ENCODE data around the gene GFPT2. TPM values are rescaled to one million over a fixed set of nuclear protein-coding genes. Genes with fewer than 3 reads are reported as not detected.

The GFPT2 gene
- total and polyA plus RNA-seq, 4 donors, result 10.0 to 29.1 (median 16.1) TPM

GRCh38 chr5:180345781-180346180, 7.4 kb downstream of the GFPT2 start:
- Histone ChIP-seq H3K27me3 (ENCODE audit: control insufficient read depth, insufficient read depth, low read length) (peaks cover 3% of the 10 kb centered on the region), H3K9me3 (ENCODE audit: control insufficient read depth, insufficient read depth, low read length) (no peaks in the 10 kb centered on the region), H3K4me1 (ENCODE audit: control insufficient read depth, insufficient read depth, low read length) (peaks cover 53% of the 10 kb centered on the region), H3K4me3 (ENCODE audit: low read depth, low read length) (no peak overlapping the region), H3K36me3 (ENCODE audit: control insufficient read depth, insufficient read depth, low read length) (peaks cover 14% of the 10 kb centered on the region), H3K27ac (ENCODE audit: low read depth, low read length) (no peak overlapping the region)
- DNase-seq (ENCODE audit: low read depth in 4 of 6, low spot score in 6 of 6), result no peak
- WGBS (ENCODE audit: insufficient coverage), result 89% methylated on average over 7 of the region's 8 CpGs

DNA sequence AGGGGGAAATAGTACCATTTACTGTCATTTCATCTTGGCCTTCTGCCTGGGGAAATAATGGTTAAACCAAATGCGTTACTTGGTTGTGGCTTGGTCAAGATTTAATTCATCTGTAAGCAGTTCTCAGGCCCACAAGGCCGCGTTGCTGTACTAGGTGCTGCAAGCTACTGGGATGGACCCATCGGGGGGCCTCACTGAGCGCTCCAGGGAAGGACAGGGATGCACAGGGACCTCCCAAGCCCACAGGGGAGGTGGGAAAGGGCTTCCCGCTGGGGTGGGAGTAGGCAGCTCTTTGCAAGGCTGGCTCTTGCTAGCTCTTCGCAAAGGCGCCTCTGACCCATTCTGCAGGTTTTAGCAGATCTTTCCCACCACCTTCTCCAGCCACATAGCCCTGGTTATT, 8.0 kb downstream of the GFPT2 start:
- Histone ChIP-seq H3K4me3 (ENCODE audit: low read depth, low read length) (no peak overlapping the region), H3K9me3 (ENCODE audit: control insufficient read depth, insufficient read depth, low read length) (no peaks in the 10 kb centered on the region), H3K27ac (ENCODE audit: low read depth, low read length) (no peak overlapping the region), H3K27me3 (ENCODE audit: control insufficient read depth, insufficient read depth, low read length) (peaks cover 3% of the 10 kb centered on the region), H3K4me1 (ENCODE audit: control insufficient read depth, insufficient read depth, low read length) (peaks cover 49% of the 10 kb centered on the region), H3K36me3 (ENCODE audit: control insufficient read depth, insufficient read depth, low read length) (peaks cover 14% of the 10 kb centered on the region)
- no peak for DNase-seq (ENCODE audit: low read depth in 4 of 6, low spot score in 6 of 6)
- WGBS (ENCODE audit: insufficient coverage), result 85% methylated on average over 7 of the region's 8 CpGs

GRCh38 chr5:180344696-180344999, 8.5 kb downstream of the GFPT2 start:
- no peak overlapping the region for H3K4me3 ChIP-seq (ENCODE audit: low read depth, low read length)
- peaks cover 3% of the 10 kb centered on the region for H3K27me3 ChIP-seq (ENCODE audit: control insufficient read depth, insufficient read depth, low read length)
- H3K36me3 ChIP-seq (ENCODE audit: control insufficient read depth, insufficient read depth, low read length), result peaks cover 11% of the 10 kb centered on the region
- no peak overlapping the region for H3K27ac ChIP-seq (ENCODE audit: low read depth, low read length)
- DNase-seq (ENCODE audit: low read depth in 4 of 6, low spot score in 6 of 6), result no peak
- H3K4me1 ChIP-seq (ENCODE audit: control insufficient read depth, insufficient read depth, low read length), result peaks cover 45% of the 10 kb centered on the region
- WGBS (ENCODE audit: insufficient coverage), result 87% methylated on average over 7 of the region's 7 CpGs
- no peaks in the 10 kb centered on the region for H3K9me3 ChIP-seq (ENCODE audit: control insufficient read depth, insufficient read depth, low read length)

DNA sequence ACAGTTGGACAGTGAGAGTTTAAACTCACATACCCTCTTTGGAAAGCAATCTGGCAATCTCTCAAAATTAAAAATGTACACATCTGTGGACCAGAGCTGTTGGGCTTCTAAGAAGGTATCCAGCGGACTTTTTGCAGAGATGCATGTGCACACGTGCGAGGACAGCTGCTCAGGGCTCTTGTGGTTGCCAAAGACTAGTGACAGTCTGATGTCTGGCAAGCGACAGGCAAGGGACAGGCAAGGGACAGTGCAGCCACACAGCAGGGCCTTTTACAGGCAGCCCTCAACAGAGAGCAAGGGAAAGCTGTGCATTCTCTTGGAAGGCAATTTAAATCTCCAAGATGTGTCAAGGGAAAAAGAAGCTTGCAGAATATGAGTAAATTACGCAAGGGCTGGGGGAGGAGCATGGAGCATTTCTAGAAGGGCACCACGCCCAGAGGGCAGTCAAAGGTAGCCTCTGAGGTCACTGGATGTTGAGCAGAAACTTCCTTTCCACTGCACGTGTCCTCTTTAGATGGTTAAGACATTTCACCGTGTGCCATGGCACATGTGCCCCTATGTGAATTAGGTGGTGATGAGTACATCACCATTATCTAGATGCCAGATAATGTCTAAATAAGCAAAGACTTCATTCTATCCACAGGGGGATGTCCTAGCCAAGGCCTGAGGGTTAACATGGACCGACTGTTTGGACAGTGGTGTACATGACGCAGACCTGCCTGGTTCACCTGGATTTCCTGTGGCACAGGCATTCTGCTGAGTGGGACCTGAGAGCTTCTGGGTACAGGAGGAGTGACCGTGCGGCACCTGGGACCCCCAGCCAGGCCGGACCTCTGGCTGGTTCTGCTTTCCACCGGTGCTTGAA, 9.1 kb downstream of the GFPT2 start:
- Histone ChIP-seq H3K27me3 (ENCODE audit: control insufficient read depth, insufficient read depth, low read length) (peaks cover 5% of the 10 kb centered on the region), H3K36me3 (ENCODE audit: control insufficient read depth, insufficient read depth, low read length) (peaks cover 11% of the 10 kb centered on the region), H3K4me1 (ENCODE audit: control insufficient read depth, insufficient read depth, low read length) (peaks cover 45% of the 10 kb centered on the region), H3K4me3 (ENCODE audit: low read depth, low read length) (no peak overlapping the region), H3K9me3 (ENCODE audit: control insufficient read depth, insufficient read depth, low read length) (no peaks in the 10 kb centered on the region), H3K27ac (ENCODE audit: low read depth, low read length) (no peak overlapping the region)
- WGBS (ENCODE audit: insufficient coverage), result 60% methylated on average over 12 of the region's 14 CpGs
- peak in 2 of 6 donors; percentile 75 to 80 for DNase-seq (ENCODE audit: low read depth in 4 of 6, low spot score in 6 of 6)

DNA sequence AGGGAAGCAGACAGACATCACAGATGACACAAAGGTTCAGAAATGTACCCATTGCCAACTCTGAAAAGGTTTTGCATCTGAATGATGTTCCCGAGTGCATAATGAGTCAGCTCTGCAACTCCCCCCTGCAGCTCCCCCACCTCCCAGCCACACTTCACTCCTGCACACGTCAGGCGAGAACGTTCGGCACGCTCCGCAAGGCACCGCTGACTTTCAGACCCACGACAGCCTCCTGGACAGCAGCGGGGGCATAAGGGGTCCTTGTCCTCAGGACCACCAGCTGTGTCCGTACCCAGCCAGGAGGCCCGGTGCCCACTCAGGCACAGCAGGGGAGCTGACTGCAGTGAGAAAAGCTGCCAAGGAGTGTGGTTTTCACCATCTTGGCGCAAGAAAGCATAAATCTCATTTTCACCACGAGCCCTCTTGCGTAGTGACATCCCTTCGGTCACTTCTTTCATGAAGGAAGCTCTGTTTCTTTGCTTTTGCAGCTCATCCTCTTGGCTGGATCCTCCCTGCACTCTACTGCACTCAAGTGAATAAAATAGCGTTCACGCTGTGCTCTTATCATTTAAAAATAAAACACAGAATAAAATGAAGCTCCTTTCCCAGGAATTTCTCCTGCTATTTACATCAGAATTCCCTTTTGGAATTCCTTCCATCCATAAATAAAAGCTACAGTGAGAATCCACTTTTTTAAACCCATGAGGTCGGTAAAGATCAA, 9.9 kb downstream of the GFPT2 start:
- peaks cover 14% of the 10 kb centered on the region for H3K36me3 ChIP-seq (ENCODE audit: control insufficient read depth, insufficient read depth, low read length)
- H3K4me1 ChIP-seq (ENCODE audit: control insufficient read depth, insufficient read depth, low read length), result peaks cover 45% of the 10 kb centered on the region
- H3K27me3 ChIP-seq (ENCODE audit: control insufficient read depth, insufficient read depth, low read length), result peaks cover 7% of the 10 kb centered on the region
- H3K27ac ChIP-seq (ENCODE audit: low read depth, low read length), result peak overlapping the region; percentile 42
- DNase-seq (ENCODE audit: low read depth in 4 of 6, low spot score in 6 of 6), result peak in 3 of 6 donors; percentile 56 to 80 (median 79)
- H3K4me3 ChIP-seq (ENCODE audit: low read depth, low read length), result no peak overlapping the region
- H3K9me3 ChIP-seq (ENCODE audit: control insufficient read depth, insufficient read depth, low read length), result no peaks in the 10 kb centered on the region
- WGBS (ENCODE audit: insufficient coverage), result 7% methylated on average over 19 of the region's 19 CpGs

DNA sequence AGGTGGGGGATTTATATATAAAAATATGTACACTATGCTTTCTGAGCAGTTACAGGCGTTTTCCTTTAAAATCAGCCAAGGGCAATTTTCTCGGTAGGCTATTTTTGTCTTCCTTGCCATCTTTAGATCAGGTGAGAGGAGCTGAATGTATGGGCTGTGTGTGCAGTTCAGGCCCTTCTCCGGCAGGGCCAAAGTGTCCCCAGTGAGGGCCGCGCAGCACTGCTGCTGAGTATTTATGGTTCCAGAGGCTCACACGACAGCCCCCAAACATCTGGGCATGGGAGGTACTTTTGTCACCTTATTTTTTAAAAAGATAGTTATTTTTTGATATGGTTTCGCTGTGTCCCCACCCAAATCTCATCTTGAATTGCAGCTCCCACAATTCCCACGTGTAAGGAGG, 11.5 kb downstream of the GFPT2 start:
- H3K4me1 ChIP-seq (ENCODE audit: control insufficient read depth, insufficient read depth, low read length), result peaks cover 38% of the 10 kb centered on the region
- no peak overlapping the region for H3K27ac ChIP-seq (ENCODE audit: low read depth, low read length)
- peaks cover 4% of the 10 kb centered on the region for H3K27me3 ChIP-seq (ENCODE audit: control insufficient read depth, insufficient read depth, low read length)
- WGBS (ENCODE audit: insufficient coverage), result 100% methylated on average over 1 of the region's 8 CpGs
- no peak for DNase-seq (ENCODE audit: low read depth in 4 of 6, low spot score in 6 of 6)
- H3K9me3 ChIP-seq (ENCODE audit: control insufficient read depth, insufficient read depth, low read length), result no peaks in the 10 kb centered on the region
- no peak overlapping the region for H3K4me3 ChIP-seq (ENCODE audit: low read depth, low read length)
- H3K36me3 ChIP-seq (ENCODE audit: control insufficient read depth, insufficient read depth, low read length), result peaks cover 24% of the 10 kb centered on the region

DNA sequence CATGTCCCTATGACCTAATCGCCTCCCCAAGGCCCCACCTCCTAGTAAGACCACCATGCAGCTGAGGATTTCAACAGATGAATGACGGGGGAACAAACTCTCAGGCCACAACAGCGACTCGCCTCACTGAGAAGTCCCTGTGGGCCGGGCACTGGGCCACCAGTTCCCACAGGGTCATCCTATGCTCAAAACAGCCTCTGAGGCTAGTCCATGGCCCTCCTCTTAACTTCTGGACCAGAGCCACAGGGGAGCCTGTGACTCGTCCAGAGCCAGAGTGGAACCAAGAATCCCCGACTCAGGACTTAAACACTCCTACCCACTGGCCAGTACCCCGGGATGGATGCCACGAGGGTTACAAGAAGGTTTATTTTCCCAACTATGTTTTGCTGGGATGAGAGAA, 12.3 kb downstream of the GFPT2 start:
- no peak overlapping the region for H3K4me3 ChIP-seq (ENCODE audit: low read depth, low read length)
- H3K27ac ChIP-seq (ENCODE audit: low read depth, low read length), result no peak overlapping the region
- H3K27me3 ChIP-seq (ENCODE audit: control insufficient read depth, insufficient read depth, low read length), result peaks cover 4% of the 10 kb centered on the region
- peaks cover 31% of the 10 kb centered on the region for H3K4me1 ChIP-seq (ENCODE audit: control insufficient read depth, insufficient read depth, low read length)
- 90% methylated on average over 5 of the region's 9 CpGs for WGBS (ENCODE audit: insufficient coverage)
- peaks cover 26% of the 10 kb centered on the region for H3K36me3 ChIP-seq (ENCODE audit: control insufficient read depth, insufficient read depth, low read length)
- H3K9me3 ChIP-seq (ENCODE audit: control insufficient read depth, insufficient read depth, low read length), result no peaks in the 10 kb centered on the region
- no peak for DNase-seq (ENCODE audit: low read depth in 4 of 6, low spot score in 6 of 6)

- Histone ChIP-seq H3K4me3 (ENCODE audit: low read depth, low read length) (no peak overlapping the region), H3K9me3 (ENCODE audit: control insufficient read depth, insufficient read depth, low read length) (no peaks in the 10 kb centered on the region), H3K4me1 (ENCODE audit: control insufficient read depth, insufficient read depth, low read length) (peaks cover 28% of the 10 kb centered on the region), H3K27ac (ENCODE audit: low read depth, low read length) (no peak overlapping the region), H3K27me3 (ENCODE audit: control insufficient read depth, insufficient read depth, low read length) (peaks cover 4% of the 10 kb centered on the region), H3K36me3 (ENCODE audit: control insufficient read depth, insufficient read depth, low read length) (peaks cover 36% of the 10 kb centered on the region)
- WGBS (ENCODE audit: insufficient coverage), result 96% methylated on average over 5 of the region's 7 CpGs
- no peak for DNase-seq (ENCODE audit: low read depth in 4 of 6, low spot score in 6 of 6)
Observed at GRCh38 chr5:180339583-180340183, 13.5 kb downstream of the GFPT2 start.

DNA sequence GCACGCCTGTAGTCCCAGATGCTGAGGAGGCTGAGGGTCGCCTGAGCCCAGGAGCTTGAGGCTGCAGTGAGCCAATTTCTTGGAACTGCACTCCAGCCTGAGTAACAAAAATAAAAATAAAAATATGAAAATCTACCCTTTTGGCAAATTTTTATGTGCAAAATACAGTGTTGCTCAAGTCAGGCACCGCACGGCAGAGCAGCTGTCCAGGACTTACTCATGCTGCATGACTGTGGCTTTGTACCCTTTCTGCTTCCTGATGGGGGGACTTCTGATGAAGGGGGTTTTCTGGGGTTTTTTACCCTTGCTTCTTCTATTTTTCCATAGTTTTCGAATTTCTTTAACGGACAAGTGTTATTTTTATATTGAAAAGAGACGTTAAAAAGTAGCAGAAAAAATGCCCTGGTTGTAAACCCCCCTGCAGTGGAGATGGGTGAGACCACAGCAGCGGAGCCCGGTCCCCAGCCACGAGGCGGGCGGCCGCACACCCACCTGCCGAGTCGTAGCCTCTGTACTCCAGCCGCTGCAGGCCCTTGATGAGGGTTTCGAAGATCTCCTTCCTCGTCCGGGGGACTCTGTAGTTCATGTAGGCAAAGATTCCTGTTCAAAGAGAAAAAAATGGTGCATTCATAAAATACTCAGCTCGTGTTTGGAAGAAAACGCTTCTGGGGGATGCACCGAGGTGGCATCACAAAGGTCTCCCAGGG, 15.0 kb downstream of the GFPT2 start:
- Histone ChIP-seq H3K27me3 (ENCODE audit: control insufficient read depth, insufficient read depth, low read length) (peaks cover 4% of the 10 kb centered on the region), H3K4me3 (ENCODE audit: low read depth, low read length) (no peak overlapping the region), H3K36me3 (ENCODE audit: control insufficient read depth, insufficient read depth, low read length) (peaks cover 42% of the 10 kb centered on the region), H3K27ac (ENCODE audit: low read depth, low read length) (no peak overlapping the region), H3K9me3 (ENCODE audit: control insufficient read depth, insufficient read depth, low read length) (no peaks in the 10 kb centered on the region), H3K4me1 (ENCODE audit: control insufficient read depth, insufficient read depth, low read length) (peaks cover 15% of the 10 kb centered on the region)
- no peak for DNase-seq (ENCODE audit: low read depth in 4 of 6, low spot score in 6 of 6)
- WGBS (ENCODE audit: insufficient coverage), result 89% methylated on average over 14 of the region's 22 CpGs
